Mesodermal cell (in vitro differentiated cells): Measurements from ENCODE around the gene REXO1.

Experiments used
- H3K27ac ChIP-seq: 2 replicates; pipeline ENCODE4 v1.7.0; 2013; ENCODE audit warnings: mild to moderate bottlenecking, low read depth, low read length, moderate library complexity; ENCODE audit not compliant: severe bottlenecking
- H3K36me3 ChIP-seq: 2 replicates; pipeline ENCODE4 v1.7.1; 2013; ENCODE audit warnings: mild to moderate bottlenecking, low read length, moderate library complexity; ENCODE audit not compliant: control insufficient read depth, insufficient read depth
- H3K4me1 ChIP-seq: one replicate; pipeline ENCODE4 v1.7.1; 2013; ENCODE audit warnings: mild to moderate bottlenecking, low read length; ENCODE audit not compliant: insufficient read depth, control insufficient read depth, poor library complexity, severe bottlenecking
- H3K4me3 ChIP-seq: 2 replicates; pipeline ENCODE4 v1.7.0; 2013; ENCODE audit warnings: low read length, control low read depth, mild to moderate bottlenecking; ENCODE audit not compliant: insufficient read depth, poor library complexity, severe bottlenecking; ENCODE audit errors: extremely low read depth
- H3K9me3 ChIP-seq: 2 replicates; pipeline ENCODE4 v1.7.1; 2013; ENCODE audit warnings: mild to moderate bottlenecking, low read length, moderate library complexity; ENCODE audit not compliant: control insufficient read depth
- WGBS, 2 experiments: methylation state at CpG; one replicate each; pipeline ENCODE4 v1.1.5; 2013; ENCODE audit warnings: missing lambda C conversion rate in 2 of 2; ENCODE audit not compliant: insufficient coverage in 2 of 2; 5-methylcytosine and 5-hydroxymethylcytosine counted together

REXO1 gene

DNA sequence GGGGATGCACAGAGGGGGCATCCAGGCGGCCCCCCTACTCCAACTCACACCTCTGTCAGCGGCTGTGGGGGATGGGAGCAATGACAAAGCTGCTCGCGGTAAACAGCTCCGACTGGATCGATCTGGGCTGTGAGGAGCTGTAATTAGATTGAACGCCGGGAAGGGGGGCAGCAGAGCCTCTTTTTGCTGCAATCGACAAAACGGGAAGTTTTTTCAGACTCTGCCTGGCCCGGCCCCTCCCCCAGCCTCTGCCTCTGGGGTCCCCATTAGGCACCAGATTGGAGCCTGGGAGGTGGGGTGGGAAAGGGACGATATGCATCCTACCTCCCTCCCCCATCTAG is 78.7 kb downstream of the REXO1 start:
- 0 to 12% methylated on average over 6 to 8 of the region's 12 CpGs for WGBS, 2 experiments
- Histone ChIP-seq H3K27ac (no peak overlapping the region), H3K4me3 (no peak overlapping the region), H3K4me1 (peaks cover 5% of the 10 kb centered on the region), H3K36me3 (no peaks in the 10 kb centered on the region), H3K9me3 (peaks cover 16% of the 10 kb centered on the region)

DNA sequence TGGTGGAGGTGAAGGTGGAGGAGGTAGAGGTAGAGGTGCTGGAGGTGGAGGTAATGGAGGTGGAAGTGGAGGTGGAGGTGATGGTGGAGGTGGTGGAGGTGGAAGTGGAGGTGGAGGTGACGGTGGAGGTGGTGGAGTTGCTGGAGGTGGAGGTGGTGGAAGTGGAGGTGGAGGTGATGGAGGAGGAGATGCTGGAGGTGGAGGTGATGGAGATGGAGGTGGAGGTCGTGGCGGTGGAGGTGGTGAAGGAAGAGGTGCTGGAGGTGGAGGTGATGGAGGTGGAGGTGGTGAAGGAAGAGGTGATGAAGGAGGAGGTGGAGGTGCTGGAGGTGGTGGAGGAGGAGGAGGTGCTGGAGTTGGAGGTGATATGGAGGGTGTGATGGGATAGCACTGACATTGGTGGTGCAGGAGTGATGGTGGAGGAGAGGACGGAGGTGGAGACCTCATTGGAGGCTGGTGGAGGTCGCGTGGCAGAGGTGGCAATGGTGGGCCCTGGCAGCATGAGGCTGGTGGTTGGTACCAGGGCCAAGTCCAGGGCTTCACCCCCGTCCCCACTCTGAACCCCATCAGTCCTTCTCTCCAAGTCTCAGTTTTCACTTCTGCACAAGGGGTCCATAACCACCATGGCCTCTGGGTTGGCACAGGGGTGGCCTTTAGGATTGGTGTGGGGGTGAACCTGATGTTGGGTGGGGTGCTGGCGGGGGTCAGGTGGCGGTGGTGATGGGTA is 79.2 kb downstream of the REXO1 start:
- WGBS, 2 experiments = 85 to 90% methylated on average over 4 of the region's 9 CpGs
- H3K27ac ChIP-seq = no peak overlapping the region
- peaks cover 5% of the 10 kb centered on the region for H3K4me1 ChIP-seq

DNA sequence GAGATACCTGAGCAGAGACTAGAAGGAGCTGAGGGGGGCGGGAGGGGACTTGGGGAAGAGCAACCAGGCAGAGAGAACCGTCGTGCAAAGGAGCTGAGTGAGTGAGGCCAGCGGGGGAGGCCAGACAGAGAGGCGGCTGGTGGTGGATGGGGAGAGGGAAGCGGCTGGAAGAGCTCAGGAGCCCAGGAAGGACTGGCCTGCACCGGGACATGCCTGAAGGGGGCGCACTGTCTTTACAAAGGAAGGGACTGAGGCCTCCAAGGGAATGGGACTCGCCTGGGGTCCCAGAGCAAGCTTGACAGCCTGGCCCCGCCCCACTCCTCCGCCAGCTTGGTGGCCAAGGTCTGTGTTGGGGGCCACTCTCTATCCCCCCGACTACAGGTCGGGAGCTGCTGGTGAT is 80.0 kb downstream of the REXO1 start:
- Histone ChIP-seq H3K27ac (no peak overlapping the region), H3K9me3 (peaks cover 16% of the 10 kb centered on the region), H3K4me1 (peaks cover 5% of the 10 kb centered on the region), H3K36me3 (no peaks in the 10 kb centered on the region), H3K4me3 (no peak overlapping the region)
- WGBS, 2 experiments = 25 to 34% methylated on average over 10 to 12 of the region's 13 CpGs

More for the DNA sequence above, 79.2 kb downstream of the REXO1 start:
- Histone ChIP-seq H3K9me3 (peaks cover 16% of the 10 kb centered on the region), H3K4me3 (no peak overlapping the region), H3K36me3 (no peaks in the 10 kb centered on the region)

- Histone ChIP-seq H3K4me1 (peaks cover 5% of the 10 kb centered on the region), H3K9me3 (peaks cover 16% of the 10 kb centered on the region), H3K36me3 (no peaks in the 10 kb centered on the region), H3K27ac (no peak overlapping the region), H3K4me3 (no peak overlapping the region)
- 3 to 13% methylated on average over 10 to 12 of the region's 21 CpGs for WGBS, 2 experiments
These were observed 80.8 kb downstream of the REXO1 start for GRCh38 chr19:1767464-1767933.

DNA sequence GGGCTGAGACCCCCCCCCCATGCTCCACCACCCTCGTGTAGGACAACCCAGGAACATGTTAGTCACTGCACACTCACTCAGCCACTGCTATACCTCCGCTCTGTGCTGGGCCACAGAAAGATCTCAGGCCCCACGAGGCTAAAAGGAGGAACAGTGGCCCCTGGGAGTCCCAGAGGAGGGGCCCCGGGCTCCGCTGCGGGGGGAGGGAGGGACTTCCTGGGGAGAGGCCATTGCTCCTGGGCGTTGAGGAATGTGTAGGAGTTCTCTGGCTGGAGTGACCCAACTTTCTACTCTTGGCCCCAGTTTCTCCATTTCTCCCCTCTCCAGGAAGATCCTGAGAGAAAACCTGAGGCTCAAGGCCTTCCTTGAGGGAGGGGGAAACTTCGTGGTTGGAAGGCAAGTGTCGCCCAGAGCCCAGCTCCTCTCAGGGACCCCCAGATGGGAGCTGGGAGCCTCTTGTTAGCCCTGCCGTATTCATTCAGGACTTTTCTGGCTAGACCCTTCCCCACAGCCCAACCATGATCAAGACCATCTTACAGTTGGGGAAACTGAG is 81.4 kb downstream of the REXO1 start:
- Histone ChIP-seq H3K36me3 (no peaks in the 10 kb centered on the region), H3K9me3 (peaks cover 16% of the 10 kb centered on the region), H3K27ac (no peak overlapping the region), H3K4me3 (no peak overlapping the region), H3K4me1 (peaks cover 5% of the 10 kb centered on the region)
- whole genome bisulfite sequencing, 2 experiments = 25% methylated on average over 2 to 6 of the region's 10 CpGs

DNA sequence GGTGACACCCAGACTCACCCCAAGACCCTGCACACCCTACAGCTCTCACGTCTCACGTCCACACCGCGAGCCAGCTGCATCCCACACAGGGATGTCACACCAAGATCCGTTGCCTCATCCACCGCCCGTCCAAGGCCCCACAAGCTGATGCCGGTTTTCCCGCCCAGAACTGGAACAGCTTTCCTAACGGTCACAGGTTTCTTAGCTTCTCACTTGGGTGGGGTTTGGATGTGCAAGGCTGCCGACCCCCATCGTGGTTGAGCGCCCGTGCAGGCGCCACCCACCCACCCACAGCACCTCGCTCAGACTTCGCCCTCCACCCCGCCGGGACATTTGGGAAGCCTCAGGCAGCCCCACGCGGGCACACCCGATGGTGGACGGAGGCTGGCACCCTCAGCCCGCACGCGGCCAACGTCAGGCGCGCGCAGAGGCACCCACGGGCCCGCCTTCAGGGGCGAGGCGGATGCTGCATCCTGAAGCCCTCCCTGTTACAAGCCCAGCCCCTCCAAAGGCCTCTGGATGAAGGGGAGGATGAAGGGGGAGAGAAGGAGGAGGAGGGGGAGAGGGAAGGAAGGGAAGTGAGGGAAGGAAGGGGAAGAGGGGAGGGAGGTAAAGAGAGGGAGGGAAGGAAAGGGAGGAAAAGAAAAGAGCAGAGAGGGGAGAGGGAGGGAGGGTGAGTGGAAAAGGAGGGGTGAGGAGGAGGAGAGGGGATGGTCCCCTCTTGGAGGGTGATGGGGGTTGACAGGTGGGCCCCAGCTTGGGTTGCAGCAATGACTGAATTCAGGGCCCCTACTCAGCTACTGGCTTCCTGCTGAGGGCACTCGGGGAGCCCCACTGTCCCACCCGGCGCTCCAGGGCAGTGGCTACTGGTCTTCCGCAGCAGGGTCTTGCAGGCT is 82.1 kb downstream of the REXO1 start:
- Histone ChIP-seq H3K9me3 (peaks cover 11% of the 10 kb centered on the region), H3K27ac (no peak overlapping the region), H3K36me3 (no peaks in the 10 kb centered on the region), H3K4me3 (no peak overlapping the region), H3K4me1 (peaks cover 5% of the 10 kb centered on the region)
- WGBS, 2 experiments = 9 to 15% methylated on average over 19 to 22 of the region's 38 CpGs
